GM12872 (cell line): ENCODE measurements around the gene RGS14.

Source experiments
- CTCF ChIP-seq: IDR thresholded peaks from 3 replicates; pipeline ENCODE4 v1.5.1; 2011; ENCODE audit warnings: low read depth, mild to moderate bottlenecking, low read length, moderate library complexity; ENCODE audit not compliant: insufficient read depth

The RGS14 gene

GRCh38 chr5:177377851-177378776 lies 20.4 kb downstream of the RGS14 start:
- no peak; the same call in 2 of the 3 replicates for TF ChIP-seq CTCF

GRCh38 chr5:177378884-177379883 lies 21.5 kb downstream of the RGS14 start:
- no peak for TF ChIP-seq CTCF

DNA sequence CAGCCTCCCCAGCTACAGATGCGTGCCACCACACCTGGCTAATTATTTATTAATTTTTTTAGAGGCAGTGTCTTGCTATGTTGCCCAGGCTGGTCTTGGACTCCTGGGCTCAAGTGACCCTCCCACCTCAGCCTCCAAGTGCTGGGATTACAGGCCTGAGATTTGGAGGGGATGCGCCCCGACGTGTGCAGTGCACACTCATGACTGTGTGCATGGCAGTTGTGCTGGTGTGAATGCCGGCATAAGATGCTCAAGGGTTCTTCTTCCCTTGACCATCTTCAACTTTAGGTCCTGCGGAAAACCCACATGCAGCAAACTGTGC lies 23.0 kb downstream of the RGS14 start:
- TF ChIP-seq CTCF, result no peak

GRCh38 chr5:177382423-177383029 lies 24.8 kb downstream of the RGS14 start:
- TF ChIP-seq CTCF, result peak; percentile 51

DNA sequence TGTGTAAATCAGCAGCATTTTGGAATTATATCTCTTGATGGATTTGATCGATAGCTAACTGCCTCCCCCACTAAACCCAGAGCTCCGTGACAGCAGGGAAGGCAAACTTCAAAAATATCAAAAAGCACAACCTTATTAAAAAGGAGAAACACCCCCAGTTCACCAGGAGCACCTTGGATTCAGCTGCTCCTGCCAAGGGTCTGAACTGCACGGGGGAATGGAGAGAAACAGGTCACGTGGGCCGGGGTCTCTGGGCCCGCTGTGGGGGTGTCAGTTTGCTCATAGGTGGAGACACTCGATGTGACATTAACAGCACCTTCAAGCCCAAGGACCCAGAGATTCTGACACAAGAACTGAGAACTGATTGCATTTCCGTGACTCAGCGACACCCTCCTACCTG lies 25.5 kb downstream of the RGS14 start:
- no peak for TF ChIP-seq CTCF

DNA sequence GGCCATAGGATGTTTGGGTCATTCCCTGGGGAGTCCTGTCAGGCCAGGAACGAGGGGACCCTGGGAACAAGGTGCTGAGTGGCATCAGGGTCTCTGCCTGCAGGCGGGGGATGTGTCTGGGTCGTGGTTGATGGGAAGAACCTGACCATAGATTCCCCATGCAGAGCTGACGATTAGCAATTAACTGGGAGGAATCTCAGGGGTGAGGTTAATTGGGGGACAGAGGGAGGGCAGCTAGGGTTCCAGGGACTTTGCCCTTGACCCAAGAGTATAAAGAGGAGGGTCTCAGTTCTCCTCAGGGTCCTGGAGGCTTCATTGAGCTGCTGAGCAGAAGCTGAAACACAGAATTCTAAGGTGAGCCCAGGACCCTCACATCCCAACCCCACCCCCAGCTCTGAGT lies 26.4 kb downstream of the RGS14 start, which contains the start of gene SLC34A1:
Gene SLC34A1, plus strand, starts transcription at position 301 of the 400 bp plus-strand sequence. CDS start 1,308 bp downstream, outside the sequence.
- no peak for TF ChIP-seq CTCF
